H9 (cell line): Measurements from ENCODE around the gene STK38. TPM values are rescaled to one million over a fixed set of nuclear protein-coding genes. Genes with fewer than 3 reads are reported as not detected.

ENCODE experiments used
- DNase-seq: peaks from one replicate; pipeline ENCODE4 v3.0.0-alpha.2; 2017
- H2AFZ ChIP-seq: one replicate; pipeline ENCODE4 v1.6.1; 2013; ENCODE audit warnings: mild to moderate bottlenecking, low read length, control low read depth, moderate library complexity
- H2AK5ac ChIP-seq: 2 replicates; pipeline ENCODE4 v1.6.1; 2013; ENCODE audit warnings: low read length, control low read depth, mixed read lengths; ENCODE audit not compliant: insufficient read length
- H2BK120ac ChIP-seq: one replicate; pipeline ENCODE4 v1.6.1; 2013; ENCODE audit warnings: low read depth, mild to moderate bottlenecking, low read length, control low read depth, inconsistent platforms; ENCODE audit not compliant: poor library complexity, severe bottlenecking
- H2BK12ac ChIP-seq: 2 replicates; pipeline ENCODE4 v1.6.1; 2013; ENCODE audit warnings: low read length, control low read depth, mixed read lengths, low read depth; ENCODE audit not compliant: insufficient read length
- H2BK15ac ChIP-seq: 2 replicates; pipeline ENCODE4 v1.6.1; 2013; ENCODE audit warnings: low read depth, low read length, control low read depth
- H2BK20ac ChIP-seq: one replicate; pipeline ENCODE4 v1.6.1; 2013; ENCODE audit warnings: low read depth, mild to moderate bottlenecking, low read length, control low read depth, inconsistent platforms; ENCODE audit not compliant: poor library complexity, severe bottlenecking
- H2BK5ac ChIP-seq: 2 replicates; pipeline ENCODE4 v1.6.1; 2013; ENCODE audit warnings: low read length, control low read depth, mixed read lengths; ENCODE audit not compliant: insufficient read length
- H3K14ac ChIP-seq: 2 replicates; pipeline ENCODE4 v1.6.1; 2013; ENCODE audit warnings: low read length, control low read depth; ENCODE audit not compliant: insufficient read depth
- H3K18ac ChIP-seq: 2 replicates; pipeline ENCODE4 v1.6.1; 2013; ENCODE audit warnings: low read depth, mild to moderate bottlenecking, mixed read lengths, low read length, control low read depth; ENCODE audit not compliant: insufficient read length
- H3K23ac ChIP-seq: 2 replicates; pipeline ENCODE4 v1.6.1; 2013; ENCODE audit warnings: low read length, control low read depth, mixed read lengths, low read depth; ENCODE audit not compliant: insufficient read length
- H3K23me2 ChIP-seq: 2 replicates; pipeline ENCODE4 v1.6.1; 2013; ENCODE audit warnings: low read depth, mild to moderate bottlenecking, mixed read lengths, low read length, control low read depth; ENCODE audit not compliant: insufficient read length, poor library complexity, severe bottlenecking
- H3K27ac ChIP-seq: 2 replicates; pipeline ENCODE4 v1.5.1; 2013; ENCODE audit warnings: low read length, control low read depth, mixed read lengths, low read depth; ENCODE audit not compliant: insufficient read length
- H3K27me3 ChIP-seq: 2 replicates; pipeline ENCODE4 v1.6.1; 2013; ENCODE audit warnings: low read length, control low read depth, inconsistent platforms; ENCODE audit not compliant: insufficient read depth
- H3K4ac ChIP-seq: 2 replicates; pipeline ENCODE4 v1.6.1; 2013; ENCODE audit warnings: low read depth, mild to moderate bottlenecking, control low read depth, inconsistent platforms, low read length, moderate library complexity
- H3K4me1 ChIP-seq: 2 replicates; pipeline ENCODE4 v1.6.1; 2013; ENCODE audit warnings: low read length, control low read depth, inconsistent platforms; ENCODE audit not compliant: insufficient read depth
- H3K4me2 ChIP-seq: 2 replicates; pipeline ENCODE4 v1.6.1; 2013; ENCODE audit warnings: low read length, control low read depth, mixed read lengths; ENCODE audit not compliant: insufficient read length, insufficient read depth
- H3K56ac ChIP-seq: 2 replicates; pipeline ENCODE4 v1.6.1; 2013; ENCODE audit warnings: low read depth, mild to moderate bottlenecking, mixed read lengths, low read length, control low read depth; ENCODE audit not compliant: insufficient read length
- H3K79me1 ChIP-seq: 2 replicates; pipeline ENCODE4 v1.6.1; 2013; ENCODE audit warnings: low read depth, mild to moderate bottlenecking, moderate library complexity, low read length, control low read depth, inconsistent platforms; ENCODE audit not compliant: insufficient read depth, poor library complexity, severe bottlenecking
- H3K79me2 ChIP-seq: 2 replicates; pipeline ENCODE4 v1.6.1; 2013; ENCODE audit warnings: low read length, control low read depth, inconsistent platforms; ENCODE audit not compliant: insufficient read depth
- H3K9ac ChIP-seq: 2 replicates; pipeline ENCODE4 v1.6.1; 2013; ENCODE audit warnings: low read length, control low read depth, mixed read lengths; ENCODE audit not compliant: insufficient read length; ENCODE audit errors: extremely low read depth
- H3K9me3 ChIP-seq: one replicate; pipeline ENCODE4 v1.6.1; 2013; ENCODE audit warnings: low read depth, low read length, inconsistent platforms; ENCODE audit not compliant: control insufficient read depth
- H3T11ph ChIP-seq: one replicate; pipeline ENCODE4 v1.6.1; 2013; ENCODE audit warnings: mild to moderate bottlenecking, low read length, control low read depth, inconsistent platforms
- H4K20me1 ChIP-seq: one replicate; pipeline ENCODE4 v1.6.1; 2013; ENCODE audit not compliant: control insufficient read depth, insufficient read length, insufficient read depth
- H4K5ac ChIP-seq: 2 replicates; pipeline ENCODE4 v1.6.1; 2013; ENCODE audit warnings: low read depth, mild to moderate bottlenecking, mixed read lengths, low read length, control low read depth; ENCODE audit not compliant: insufficient read length
- H4K8ac ChIP-seq: replicated peaks from 2 replicates; pipeline ENCODE4 v1.6.1; 2013; ENCODE audit warnings: low read length, control low read depth, mixed read lengths, low read depth; ENCODE audit not compliant: insufficient read length
- H4K91ac ChIP-seq: 2 replicates; pipeline ENCODE4 v1.6.1; 2013; ENCODE audit warnings: low read depth, mild to moderate bottlenecking, moderate library complexity, mixed read lengths, low read length, control low read depth; ENCODE audit not compliant: insufficient read length
- H3K27ac Mint-ChIP-seq, 3 experiments: 2 replicates in 2 of 3; 3 replicates in 1 of 3; pipeline ENCODE4 v1.8.0; 2020 to 2021; ENCODE audit warnings: mixed read lengths in 3 of 3, mild to moderate bottlenecking in 1 of 3, moderate library complexity in 1 of 3
- H3K27me3 Mint-ChIP-seq: 2 replicates; pipeline ENCODE4 v1.8.0; 2021; ENCODE audit warnings: low read depth, mild to moderate bottlenecking, moderate library complexity, mixed read lengths
- H3K36me3 Mint-ChIP-seq, 3 experiments: 2 replicates in 2 of 3; 3 replicates in 1 of 3; pipeline ENCODE4 v1.8.0; 2020 to 2021; ENCODE audit warnings: low read depth in 3 of 3, mixed read lengths in 3 of 3; ENCODE audit not compliant: insufficient read depth in 1 of 3
- H3K4me1 Mint-ChIP-seq, 2 experiments: 2 replicates each; pipeline ENCODE4 v1.8.0; 2020; ENCODE audit warnings: mixed read lengths in 2 of 2
- H3K4me3 Mint-ChIP-seq, 2 experiments: 2 replicates in 1 of 2; 3 replicates in 1 of 2; pipeline ENCODE4 v1.8.0; 2020 to 2021; ENCODE audit warnings: mild to moderate bottlenecking in 2 of 2, mixed read lengths in 2 of 2, moderate library complexity in 1 of 2
- H3K9me3 Mint-ChIP-seq, 2 experiments: 2 replicates in 1 of 2; 3 replicates in 1 of 2; pipeline ENCODE4 v1.8.0; 2020; ENCODE audit warnings: mild to moderate bottlenecking in 2 of 2, mixed read lengths in 2 of 2, moderate library complexity in 1 of 2
- CTCF ChIP-seq: fragments of 200-600 bp; sonication (generic); conservative IDR thresholded peaks from 3 replicates; pipeline ENCODE4 v1.8.0; 2021; ENCODE audit warnings: antibody characterized with exemption, mild to moderate bottlenecking
- WGBS: extraction: QIAGEN DNeasy Blood & Tissue Kit; methylation state at CpG from one replicate; pipeline ENCODE4 v1.1.7; 2013; ENCODE audit warnings: missing lambda C conversion rate, low lambda C conversion rate, mixed read lengths; ENCODE audit not compliant: insufficient read length; ENCODE audit errors: extremely low coverage; 5-methylcytosine and 5-hydroxymethylcytosine counted together
- total RNA-seq: library from RNA; stranded (reverse); gene quantifications from 2 replicates; pipeline ENCODE4 v1.2.1, GENCODE V29; 2021

The STK38 gene
- total RNA-seq, 1 experiment from 2014 or later = 17.5 TPM

GRCh38 chr6:36570264-36570663, 23.0 kb upstream of the STK38 start:
- H3K4ac ChIP-seq = no peak overlapping the region
- no peak overlapping the region for H3T11ph ChIP-seq
- H3K4me2 ChIP-seq = no peak overlapping the region
- no peak overlapping the region for H2BK12ac ChIP-seq
- H3K23me2 ChIP-seq = no peaks in the 10 kb centered on the region
- DNase-seq = no peak
- H2AK5ac ChIP-seq = no peak overlapping the region
- no peak overlapping the region for H2BK20ac ChIP-seq
- H3K23ac ChIP-seq = no peak overlapping the region
- no peaks in the 10 kb centered on the region for H3K79me1 ChIP-seq
- no peak overlapping the region for H2BK120ac ChIP-seq
- no peak overlapping the region for H4K5ac ChIP-seq
- no peak overlapping the region for H3K14ac ChIP-seq
- Mint-ChIP-seq H3K36me3 (no peaks in the 10 kb centered on the region), H3K9me3 (peaks cover 0 to 2% of the 10 kb centered on the region in 2 experiments; a peak in 1 of 5 replicates), H3K27me3 (peaks cover 1% of the 10 kb centered on the region; the same call in 1 of the 2 replicates), H3K4me3 (no peak overlapping the region), H3K27ac (no peak overlapping the region), H3K4me1 (peaks cover 0 to 3% of the 10 kb centered on the region in 2 experiments; a peak in 1 of 4 replicates)
- no peaks in the 10 kb centered on the region for H4K20me1 ChIP-seq
- H3K9ac ChIP-seq = no peak overlapping the region
- H3K18ac ChIP-seq = no peak overlapping the region
- no peaks in the 10 kb centered on the region for H3K9me3 ChIP-seq
- no peak overlapping the region for H4K91ac ChIP-seq
- H3K79me2 ChIP-seq = no peaks in the 10 kb centered on the region
- no peak overlapping the region for H3K27ac ChIP-seq
- no peaks in the 10 kb centered on the region for H3K27me3 ChIP-seq
- H4K8ac ChIP-seq = no peak overlapping the region
- H2BK15ac ChIP-seq = no peak overlapping the region
- H3K4me1 ChIP-seq = no peaks in the 10 kb centered on the region
- no CpG with 5 or more reads among the region's 2 CpGs for WGBS
- no peak overlapping the region for H2BK5ac ChIP-seq
- H3K56ac ChIP-seq = no peak overlapping the region
- no peak for TF ChIP-seq CTCF
- H2AFZ ChIP-seq = no peak overlapping the region
